NCI-H510A (cell line): Measurements from ENCODE around the gene DMD.
"Not testable (repeated sequence)": the region's sequence is repeated elsewhere in the genome, so short reads cannot be mapped to it uniquely, and the experiment has no call there.

Experiments used
- DNase-seq: peaks from one replicate; lab custom pipeline; 2025; lab: John Stamatoyannopoulos, UW

Gene DMD

GRCh38 chrX:31591355-31591754 is 1620.0 kb downstream of the DMD start:
- no peak for DNase-seq

GRCh38 chrX:31590581-31591114 is 1620.7 kb downstream of the DMD start:
- no peak for DNase-seq

- no peak for DNase-seq
These were observed 1621.8 kb downstream of the DMD start for GRCh38 chrX:31589503-31589902.

GRCh38 chrX:31588355-31588754 is 1623.0 kb downstream of the DMD start:
- no peak for DNase-seq

- DNase-seq, result not testable (repeated sequence)
These were observed 1627.5 kb downstream of the DMD start for GRCh38 chrX:31583892-31584291.

GRCh38 chrX:31580726-31581125 is 1630.6 kb downstream of the DMD start:
- DNase-seq, result no peak

GRCh38 chrX:31580227-31580626 is 1631.1 kb downstream of the DMD start:
- peak; percentile 52 for DNase-seq

- no peak for DNase-seq
These were observed 1639.0 kb downstream of the DMD start for GRCh38 chrX:31572360-31572759.

GRCh38 chrX:31570658-31571057 is 1640.7 kb downstream of the DMD start:
- no peak for DNase-seq

GRCh38 chrX:31563792-31564191 is 1647.6 kb downstream of the DMD start:
- DNase-seq, result no peak

- DNase-seq, result no peak
These were observed 1655.8 kb downstream of the DMD start for GRCh38 chrX:31555506-31555905.

GRCh38 chrX:31551913-31552312 is 1659.4 kb downstream of the DMD start:
- no peak for DNase-seq

- DNase-seq, result no peak
These were observed 1661.2 kb downstream of the DMD start for GRCh38 chrX:31550158-31550557.

GRCh38 chrX:31547816-31548215 is 1663.5 kb downstream of the DMD start:
- no peak for DNase-seq

GRCh38 chrX:31547416-31547815 is 1663.9 kb downstream of the DMD start:
- no peak for DNase-seq

- no peak for DNase-seq
These were observed 1665.2 kb downstream of the DMD start for GRCh38 chrX:31546126-31546525.

GRCh38 chrX:31545726-31546125 is 1665.6 kb downstream of the DMD start:
- DNase-seq, result no peak

- no peak for DNase-seq
These were observed 1666.2 kb downstream of the DMD start for GRCh38 chrX:31545191-31545590.

- no peak for DNase-seq
These were observed 1667.7 kb downstream of the DMD start for GRCh38 chrX:31543634-31544033.

GRCh38 chrX:31542566-31542965 is 1668.8 kb downstream of the DMD start:
- DNase-seq, result no peak

GRCh38 chrX:31540313-31540712 is 1671.0 kb downstream of the DMD start:
- DNase-seq, result no peak

GRCh38 chrX:31527455-31528126 is 1683.8 kb downstream of the DMD start:
- DNase-seq, result no peak

- DNase-seq, result no peak
These were observed 1687.3 kb downstream of the DMD start for GRCh38 chrX:31523884-31524536.

- no peak for DNase-seq
These were observed 1688.6 kb downstream of the DMD start for GRCh38 chrX:31522760-31523159.
